ENCODE data around the gene ZBTB24.

GRCh38 chr6:109511832-109512231, 28.8 kb upstream of the ZBTB24 start:
- TF ChIP-seq CTCF (IDR thresholded peaks at IDR 0.05): no peak
- TF ChIP-seq POLR2AphosphoS5 (IDR thresholded peaks at IDR 0.05): no peak
- TF ChIP-seq POLR2A (IDR thresholded peaks at IDR 0.05; ENCODE audit: low read depth): no peak
